HG03457 (cell line): ENCODE measurements around the gene TSKU.

Source experiments
- ATAC-seq: cut with Tn5 transposase; IDR thresholded peaks from one replicate; pipeline ENCODE4 v1.9.1; 2021; ENCODE audit warnings: moderate number of reproducible peaks; ENCODE audit not compliant: unreplicated experiment

The TSKU gene

GRCh38 chr11:76769645-76770586 is 13.2 kb upstream of the TSKU start:
- no peak for ATAC-seq

GRCh38 chr11:76770642-76771445 is 12.3 kb upstream of the TSKU start:
- no peak for ATAC-seq

GRCh38 chr11:76771446-76772099 is 11.6 kb upstream of the TSKU start:
- ATAC-seq, result no peak

- no peak for ATAC-seq
Observed at GRCh38 chr11:76772100-76772782, 10.9 kb upstream of the TSKU start.

- no peak for ATAC-seq
Observed at GRCh38 chr11:76772783-76773106, 10.4 kb upstream of the TSKU start.

GRCh38 chr11:76773921-76774361 is 9.2 kb upstream of the TSKU start:
- no peak for ATAC-seq

GRCh38 chr11:76776472-76776871 is 6.7 kb upstream of the TSKU start:
- no peak for ATAC-seq

- ATAC-seq, result no peak
Observed at GRCh38 chr11:76777305-76777704, 5.9 kb upstream of the TSKU start.

- ATAC-seq, result no peak
Observed at GRCh38 chr11:76777876-76778275, 5.3 kb upstream of the TSKU start.

GRCh38 chr11:76778874-76779273 is 4.3 kb upstream of the TSKU start:
- ATAC-seq, result no peak

- no peak for ATAC-seq
Observed at GRCh38 chr11:76781046-76781801, 1.9 kb upstream of the TSKU start.

- ATAC-seq, result no peak
Observed at GRCh38 chr11:76781807-76782530, 1.2 kb upstream of the TSKU start.

- ATAC-seq, result no peak
Observed at GRCh38 chr11:76782531-76783293, 444 bp upstream of the TSKU start.

GRCh38 chr11:76783896-76784813 is 999 bp downstream of the TSKU start:
- no peak for ATAC-seq

GRCh38 chr11:76785513-76785912 is 2.4 kb downstream of the TSKU start:
- no peak for ATAC-seq

- no peak for ATAC-seq
Observed at GRCh38 chr11:76786016-76786415, 2.9 kb downstream of the TSKU start.

- no peak for ATAC-seq
Observed at GRCh38 chr11:76786441-76787014, 3.4 kb downstream of the TSKU start.
